GM13976 (cell line): ENCODE data around the gene CTIF.

ENCODE experiments used
- DNase-seq: peaks from one replicate; pipeline ENCODE4 v3.0.0; 2012; ENCODE audit warnings: low spot score
- CTCF ChIP-seq: IDR thresholded peaks from 2 replicates; pipeline ENCODE4 v1.5.1; 2012; ENCODE audit warnings: borderline replicate concordance, mild to moderate bottlenecking; ENCODE audit not compliant: insufficient read depth; ENCODE audit errors: extremely low read depth, missing control alignments, control extremely low read depth
- in situ Hi-C: fragments of 300-500 bp; cut with MboI; formaldehyde crosslinking; loops from one replicate; pipeline ENCODE4 v1.12.0; 2022; ENCODE audit warnings: low sequenced_read_pairs, mixed read lengths, inconsistent platforms; ENCODE audit not compliant: unreplicated experiment

CTIF gene

GRCh38 chr18:48858676-48859075 is 319.8 kb downstream of the CTIF start:
- DNase-seq = no peak
- in situ Hi-C loops = no loop called here
- no peak for TF ChIP-seq CTCF

GRCh38 chr18:48859311-48860268 is 320.8 kb downstream of the CTIF start:
- DNase-seq = no peak
- in situ Hi-C loops = no loop called here
- no peak for TF ChIP-seq CTCF

- no peak for DNase-seq
- TF ChIP-seq CTCF = no peak
- in situ Hi-C loops = no loop called here
Observed at GRCh38 chr18:48860269-48861180, 321.7 kb downstream of the CTIF start.

GRCh38 chr18:48861181-48861708 is 322.4 kb downstream of the CTIF start:
- no peak for TF ChIP-seq CTCF
- no peak for DNase-seq
- in situ Hi-C loops = no loop called here

GRCh38 chr18:48862132-48862531 is 323.3 kb downstream of the CTIF start:
- no peak for TF ChIP-seq CTCF
- in situ Hi-C loops = no loop called here
- DNase-seq = no peak

- no peak for TF ChIP-seq CTCF
- DNase-seq = no peak
- in situ Hi-C loops = no loop called here
Observed at GRCh38 chr18:48862678-48863270, 323.9 kb downstream of the CTIF start.
